ENCODE data around the gene ANTKMT.

ANTKMT gene

DNA sequence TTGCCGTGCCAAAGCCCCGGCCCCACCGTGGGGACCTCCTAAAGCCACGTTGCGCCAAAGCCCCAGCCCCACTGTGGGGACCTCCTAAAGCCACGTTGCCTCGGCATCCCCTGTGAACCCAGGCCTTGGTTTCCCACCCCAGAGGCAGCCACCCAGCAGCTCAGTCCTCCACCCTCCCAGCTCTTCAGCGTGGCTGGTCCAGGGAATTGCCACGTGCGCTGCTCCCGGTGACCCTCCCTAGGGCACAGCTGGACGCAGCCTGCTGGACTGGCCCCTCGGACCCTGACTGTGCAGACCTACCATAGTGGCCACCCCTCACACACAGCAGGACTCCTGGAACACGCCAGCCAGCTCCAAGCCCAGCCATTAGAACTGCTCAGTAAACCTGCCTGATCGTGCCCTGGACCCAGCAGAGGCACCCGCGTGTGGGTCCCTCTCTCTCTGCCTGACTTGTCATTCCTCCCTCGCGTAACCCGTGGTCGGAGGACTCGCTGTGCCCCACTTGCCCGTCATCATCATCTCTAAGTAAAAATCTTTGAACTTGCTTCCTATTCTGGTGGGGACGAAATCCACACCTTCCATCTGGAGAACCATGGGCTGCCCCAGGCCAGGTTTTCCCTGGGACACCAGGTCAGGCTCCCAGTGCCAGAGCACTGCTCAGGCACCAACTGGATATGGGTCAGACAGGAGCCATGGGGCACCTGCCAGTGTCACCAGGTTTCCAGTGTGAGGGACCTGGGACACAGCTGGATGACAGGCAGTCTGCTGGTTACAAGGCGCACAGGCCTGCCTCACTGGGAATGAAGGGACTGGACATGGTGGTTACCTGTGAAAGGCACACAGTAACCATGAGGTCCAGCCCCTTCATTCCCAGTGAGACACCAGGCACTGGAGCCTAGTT is 14.3 kb downstream of the ANTKMT start:
- no peak for TF ChIP-seq ZNF565 (CRISPR knock-in tag; conservative IDR thresholded peaks at IDR 0.05; ENCODE audit: low read depth)
- TF ChIP-seq ZFP30 (CRISPR knock-in tag; IDR thresholded peaks at IDR 0.05) = no peak
- no peak for TF ChIP-seq ZNF8 (CRISPR knock-in tag; IDR thresholded peaks at IDR 0.05)
- TF ChIP-seq ARNTL (CRISPR knock-in tag; IDR thresholded peaks at IDR 0.05; ENCODE audit: borderline replicate concordance, low read depth) = no peak
- TF ChIP-seq, protein P1, sequence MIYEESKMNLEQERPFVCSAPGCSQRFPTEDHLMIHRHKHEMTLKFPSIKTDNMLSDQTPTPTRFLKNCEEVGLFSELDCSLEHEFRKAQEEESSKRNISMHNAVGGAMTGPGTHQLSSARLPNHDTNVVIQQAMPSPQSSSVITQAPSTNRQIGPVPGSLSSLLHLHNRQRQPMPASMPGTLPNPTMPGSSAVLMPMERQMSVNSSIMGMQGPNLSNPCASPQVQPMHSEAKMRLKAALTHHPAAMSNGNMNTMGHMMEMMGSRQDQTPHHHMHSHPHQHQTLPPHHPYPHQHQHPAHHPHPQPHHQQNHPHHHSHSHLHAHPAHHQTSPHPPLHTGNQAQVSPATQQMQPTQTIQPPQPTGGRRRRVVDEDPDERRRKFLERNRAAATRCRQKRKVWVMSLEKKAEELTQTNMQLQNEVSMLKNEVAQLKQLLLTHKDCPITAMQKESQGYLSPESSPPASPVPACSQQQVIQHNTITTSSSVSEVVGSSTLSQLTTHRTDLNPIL (CRISPR knock-in tag; IDR thresholded peaks at IDR 0.05; ENCODE audit: low read depth) = no peak
- TF ChIP-seq TOX (CRISPR knock-in tag; IDR thresholded peaks at IDR 0.05; ENCODE audit: borderline replicate concordance) = no peak
- no peak for TF ChIP-seq PPARA (CRISPR knock-in tag; IDR thresholded peaks at IDR 0.05; ENCODE audit: borderline replicate concordance)
- TF ChIP-seq ZC3H10 (CRISPR knock-in tag; IDR thresholded peaks at IDR 0.05) = no peak
- TF ChIP-seq ISL1 (CRISPR knock-in tag; IDR thresholded peaks at IDR 0.05) = no peak
- no peak for TF ChIP-seq TCF4 (CRISPR knock-in tag; IDR thresholded peaks at IDR 0.05; ENCODE audit: borderline replicate concordance)
- TF ChIP-seq GLIS3 (CRISPR knock-in tag; IDR thresholded peaks at IDR 0.05) = no peak
- TF ChIP-seq BACH2 (CRISPR knock-in tag; IDR thresholded peaks at IDR 0.05; ENCODE audit: borderline replicate concordance) = no peak
- TF ChIP-seq, protein P2, sequence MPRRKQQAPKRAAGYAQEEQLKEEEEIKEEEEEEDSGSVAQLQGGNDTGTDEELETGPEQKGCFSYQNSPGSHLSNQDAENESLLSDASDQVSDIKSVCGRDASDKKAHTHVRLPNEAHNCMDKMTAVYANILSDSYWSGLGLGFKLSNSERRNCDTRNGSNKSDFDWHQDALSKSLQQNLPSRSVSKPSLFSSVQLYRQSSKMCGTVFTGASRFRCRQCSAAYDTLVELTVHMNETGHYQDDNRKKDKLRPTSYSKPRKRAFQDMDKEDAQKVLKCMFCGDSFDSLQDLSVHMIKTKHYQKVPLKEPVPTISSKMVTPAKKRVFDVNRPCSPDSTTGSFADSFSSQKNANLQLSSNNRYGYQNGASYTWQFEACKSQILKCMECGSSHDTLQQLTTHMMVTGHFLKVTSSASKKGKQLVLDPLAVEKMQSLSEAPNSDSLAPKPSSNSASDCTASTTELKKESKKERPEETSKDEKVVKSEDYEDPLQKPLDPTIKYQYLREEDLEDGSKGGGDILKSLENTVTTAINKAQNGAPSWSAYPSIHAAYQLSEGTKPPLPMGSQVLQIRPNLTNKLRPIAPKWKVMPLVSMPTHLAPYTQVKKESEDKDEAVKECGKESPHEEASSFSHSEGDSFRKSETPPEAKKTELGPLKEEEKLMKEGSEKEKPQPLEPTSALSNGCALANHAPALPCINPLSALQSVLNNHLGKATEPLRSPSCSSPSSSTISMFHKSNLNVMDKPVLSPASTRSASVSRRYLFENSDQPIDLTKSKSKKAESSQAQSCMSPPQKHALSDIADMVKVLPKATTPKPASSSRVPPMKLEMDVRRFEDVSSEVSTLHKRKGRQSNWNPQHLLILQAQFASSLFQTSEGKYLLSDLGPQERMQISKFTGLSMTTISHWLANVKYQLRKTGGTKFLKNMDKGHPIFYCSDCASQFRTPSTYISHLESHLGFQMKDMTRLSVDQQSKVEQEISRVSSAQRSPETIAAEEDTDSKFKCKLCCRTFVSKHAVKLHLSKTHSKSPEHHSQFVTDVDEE (CRISPR knock-in tag; IDR thresholded peaks at IDR 0.05) = no peak
- TF ChIP-seq SNAI2 (CRISPR knock-in tag; IDR thresholded peaks at IDR 0.05) = no peak
- TF ChIP-seq, protein P3, sequence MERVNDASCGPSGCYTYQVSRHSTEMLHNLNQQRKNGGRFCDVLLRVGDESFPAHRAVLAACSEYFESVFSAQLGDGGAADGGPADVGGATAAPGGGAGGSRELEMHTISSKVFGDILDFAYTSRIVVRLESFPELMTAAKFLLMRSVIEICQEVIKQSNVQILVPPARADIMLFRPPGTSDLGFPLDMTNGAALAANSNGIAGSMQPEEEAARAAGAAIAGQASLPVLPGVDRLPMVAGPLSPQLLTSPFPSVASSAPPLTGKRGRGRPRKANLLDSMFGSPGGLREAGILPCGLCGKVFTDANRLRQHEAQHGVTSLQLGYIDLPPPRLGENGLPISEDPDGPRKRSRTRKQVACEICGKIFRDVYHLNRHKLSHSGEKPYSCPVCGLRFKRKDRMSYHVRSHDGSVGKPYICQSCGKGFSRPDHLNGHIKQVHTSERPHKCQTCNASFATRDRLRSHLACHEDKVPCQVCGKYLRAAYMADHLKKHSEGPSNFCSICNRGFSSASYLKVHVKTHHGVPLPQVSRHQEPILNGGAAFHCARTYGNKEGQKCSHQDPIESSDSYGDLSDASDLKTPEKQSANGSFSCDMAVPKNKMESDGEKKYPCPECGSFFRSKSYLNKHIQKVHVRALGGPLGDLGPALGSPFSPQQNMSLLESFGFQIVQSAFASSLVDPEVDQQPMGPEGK (CRISPR knock-in tag; IDR thresholded peaks at IDR 0.05; ENCODE audit: borderline replicate concordance) = no peak
- no peak for ATAC-seq

DNA sequence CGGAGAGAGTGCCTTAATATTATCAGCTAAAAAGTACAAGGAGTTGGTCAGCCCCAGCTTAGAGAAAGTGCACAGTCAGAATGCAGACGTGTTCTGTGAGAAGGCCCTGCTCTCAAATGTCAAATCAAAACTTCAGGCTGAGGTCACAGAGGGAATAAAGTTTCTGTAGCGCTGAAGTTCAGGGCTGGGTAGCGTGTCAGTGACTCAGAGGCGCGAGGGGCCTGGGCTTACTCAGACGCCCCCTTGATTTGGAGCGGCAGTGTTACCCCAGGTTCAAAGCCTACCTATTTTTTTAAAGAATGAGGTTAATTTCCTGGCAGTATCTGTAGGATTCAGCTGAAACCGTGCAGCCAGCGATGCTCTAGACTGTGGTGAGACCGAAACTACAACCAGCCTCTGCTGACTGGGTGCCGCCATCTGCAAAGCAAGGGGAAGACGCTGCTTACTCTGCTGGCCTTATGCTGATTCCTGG is 15.1 kb downstream of the ANTKMT start:
- ATAC-seq = no peak
- TF ChIP-seq PPARA (CRISPR knock-in tag; IDR thresholded peaks at IDR 0.05; ENCODE audit: borderline replicate concordance) (no peak), TOX (CRISPR knock-in tag; IDR thresholded peaks at IDR 0.05; ENCODE audit: borderline replicate concordance) (no peak), ZNF8 (CRISPR knock-in tag; IDR thresholded peaks at IDR 0.05) (no peak)
- TF ChIP-seq, protein P1 (CRISPR knock-in tag; IDR thresholded peaks at IDR 0.05; ENCODE audit: low read depth) = no peak

DNA sequence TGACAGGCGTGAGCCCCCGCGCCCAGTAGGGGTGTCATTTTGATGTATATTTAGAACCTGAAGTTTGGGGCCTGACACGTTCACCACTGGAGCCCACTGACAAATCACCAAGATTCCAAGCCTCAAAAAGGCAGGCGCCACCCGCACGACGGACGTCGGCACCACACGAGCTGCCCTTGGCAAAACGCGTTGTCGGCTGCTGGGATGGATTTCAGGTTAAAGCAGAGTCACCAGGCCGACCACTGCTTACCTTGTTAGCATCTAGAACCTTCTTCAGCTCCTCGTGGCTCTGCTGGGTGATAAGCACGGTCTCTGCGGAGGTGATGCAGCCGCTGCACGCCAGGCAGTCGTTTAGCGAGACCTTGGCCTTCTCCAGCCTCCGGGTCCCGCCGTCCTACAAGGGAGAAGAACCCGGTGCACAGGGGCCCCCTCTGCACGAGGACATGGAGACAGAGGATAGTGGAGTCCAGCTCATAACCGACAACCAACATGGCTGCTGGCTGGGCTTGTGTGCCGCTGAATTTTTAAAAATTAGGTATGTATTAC is 16.1 kb downstream of the ANTKMT start:
- no peak for TF ChIP-seq ARNTL (CRISPR knock-in tag; IDR thresholded peaks at IDR 0.05; ENCODE audit: borderline replicate concordance, low read depth)
- TF ChIP-seq ZNF565 (CRISPR knock-in tag; conservative IDR thresholded peaks at IDR 0.05; ENCODE audit: low read depth) = no peak
- TF ChIP-seq ZC3H10 (CRISPR knock-in tag; IDR thresholded peaks at IDR 0.05) = no peak
- no peak for TF ChIP-seq TOX (CRISPR knock-in tag; IDR thresholded peaks at IDR 0.05; ENCODE audit: borderline replicate concordance)
- no peak for ATAC-seq

DNA sequence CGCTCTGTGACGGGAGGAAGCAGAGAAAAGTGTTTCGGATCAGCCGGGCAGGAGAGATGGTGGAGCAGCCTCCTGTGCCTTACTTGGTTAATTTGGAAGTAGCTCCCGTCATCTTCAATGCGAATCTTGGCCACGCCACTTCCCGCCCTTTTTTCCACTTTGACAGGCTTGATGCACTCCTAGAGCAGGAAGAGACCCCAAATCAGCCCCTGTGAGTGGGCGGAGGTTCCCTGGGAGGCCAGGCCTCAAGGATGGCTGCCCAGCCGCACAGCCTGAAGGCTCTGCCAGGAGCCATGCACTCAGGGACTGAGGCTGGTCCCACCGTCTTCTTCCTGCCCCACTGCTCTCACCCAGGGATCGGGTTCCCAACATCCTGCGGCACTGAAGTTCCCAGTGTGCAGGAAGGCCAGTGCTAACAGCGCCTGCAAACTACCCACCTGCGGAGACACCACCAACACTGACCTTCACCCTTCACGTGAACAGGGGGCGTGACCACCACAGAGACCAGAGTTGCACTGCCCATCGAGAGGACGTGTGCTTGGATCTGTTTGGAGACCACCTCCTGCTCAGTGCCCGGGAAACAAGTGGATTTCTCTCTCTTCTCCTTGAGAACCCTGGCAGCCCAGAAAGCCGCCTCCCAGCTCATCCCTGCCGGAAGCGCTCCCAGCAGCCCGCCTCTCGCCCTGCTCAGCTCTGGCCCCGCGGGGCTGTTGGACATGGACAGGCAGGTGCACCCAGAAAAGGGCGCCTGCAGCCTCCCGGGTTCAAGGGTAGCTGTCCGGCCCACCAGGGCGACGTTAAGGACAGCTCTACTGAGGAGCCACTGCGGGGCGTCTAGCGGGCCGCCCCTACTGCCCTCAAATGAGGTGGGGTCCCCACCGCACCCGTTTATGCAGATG is 18.9 kb downstream of the ANTKMT start:
- TF ChIP-seq ZC3H10 (CRISPR knock-in tag; IDR thresholded peaks at IDR 0.05) = no peak
- TF ChIP-seq TCF4 (CRISPR knock-in tag; IDR thresholded peaks at IDR 0.05; ENCODE audit: borderline replicate concordance) = no peak
- no peak for TF ChIP-seq PPARA (CRISPR knock-in tag; IDR thresholded peaks at IDR 0.05; ENCODE audit: borderline replicate concordance)
- TF ChIP-seq ZNF8 (CRISPR knock-in tag; IDR thresholded peaks at IDR 0.05) = no peak
- TF ChIP-seq, protein P3 (CRISPR knock-in tag; IDR thresholded peaks at IDR 0.05; ENCODE audit: borderline replicate concordance) = no peak
- TF ChIP-seq, protein P2 (CRISPR knock-in tag; IDR thresholded peaks at IDR 0.05) = no peak
- TF ChIP-seq GLIS3 (CRISPR knock-in tag; IDR thresholded peaks at IDR 0.05) = no peak
- TF ChIP-seq OSR1 (CRISPR knock-in tag; IDR thresholded peaks at IDR 0.05) = no peak
- TF ChIP-seq TOX (CRISPR knock-in tag; IDR thresholded peaks at IDR 0.05; ENCODE audit: borderline replicate concordance) = no peak
- ATAC-seq = peak; percentile 53
